HepG2 (cell line): ENCODE results near the gene SYT14. TPM values are rescaled to one million over a fixed set of nuclear protein-coding genes. Genes with fewer than 3 reads are reported as not detected.

Experiments
- ATAC-seq: fragments of 200-7000 bp; cut with Tn5 transposase; 3 replicates; pipeline ENCODE4 v1.9.1; 2020; ENCODE audit warnings: mild to moderate bottlenecking, moderate library complexity
- BruUV-seq: library from RNA; stranded (reverse); fragments of 400-500 nt; replicated peaks from 2 replicates; lab custom pipeline; 2021; lab: Mats Ljungman, UMichigan
- CTCF ChIA-PET: fragments of 300-600 bp; formaldehyde crosslinking; extraction: SDS; loops from one replicate; lab custom pipeline; 2021; ENCODE audit warnings: low total read pairs, inconsistent platforms, low intra/inter-chr PET ratio; lab: Yijun Ruan, JAX
- POLR2A ChIA-PET: fragments of 350-600 bp; sonication (Branson Sonifier 250); formaldehyde crosslinking; loops from one replicate; lab custom pipeline; 2020; ENCODE audit warnings: antibody characterized with exemption, inconsistent platforms; lab: Yijun Ruan, JAX
- DNase-seq: peaks from one replicate; pipeline ENCODE4 v3.0.0-alpha.2; 2015; ENCODE audit warnings: low spot score
- FAIRE-seq: peaks from 3 replicates; lab custom pipeline; 2011; peaks lifted over from hg19 to GRCh38; lab: Jason Lieb, UNC
- H2AFZ ChIP-seq: one replicate; pipeline ENCODE4 v1.6.1; 2011; ENCODE audit warnings: low read length, inconsistent platforms
- H3K27ac ChIP-seq: fragments of 300-600 bp; 3 replicates; pipeline ENCODE4 v1.8.0; 2011; ENCODE audit warnings: mixed run types, mild to moderate bottlenecking, mixed read lengths, low read length, inconsistent platforms; ENCODE audit not compliant: insufficient read depth; ENCODE audit errors: extremely low read length
- H3K27me3 ChIP-seq, 2 experiments: fragments of 200-600 bp in 1 of 2; 2 replicates in 1 of 2; 3 replicates in 1 of 2; pipeline versions ENCODE4 v1.6.0 to v1.8.0; 2011; ENCODE audit warnings: low read length in 2 of 2, mild to moderate bottlenecking in 2 of 2, moderate library complexity in 2 of 2, inconsistent platforms in 1 of 2; ENCODE audit not compliant: insufficient read depth in 2 of 2, control insufficient read depth in 1 of 2
- H3K36me3 ChIP-seq, 2 experiments: fragments of 200-600 bp in 1 of 2; replicated peaks in 1 of 2; 2 replicates in 1 of 2; 3 replicates in 1 of 2; pipeline versions ENCODE4 v1.5.1 to v1.8.0; 2011; ENCODE audit warnings: low read length in 2 of 2, inconsistent platforms in 1 of 2; ENCODE audit not compliant: insufficient read depth in 2 of 2, control insufficient read depth in 1 of 2
- H3K4me1 ChIP-seq: 2 replicates; pipeline ENCODE4 v1.5.1; 2012; ENCODE audit warnings: low read length, inconsistent platforms; ENCODE audit not compliant: insufficient read depth
- H3K4me2 ChIP-seq: 2 replicates; pipeline ENCODE4 v1.6.0; 2011; ENCODE audit warnings: low read depth, low read length, inconsistent platforms
- H3K4me3 ChIP-seq, 3 experiments: fragments of 200-600 bp in 1 of 3; sonication (generic), shearing (Covaris generic) in 1 of 3; replicated peaks in 1 of 3; 2 replicates each; pipeline ENCODE4 v1.5.1; 2011 to 2016; ENCODE audit warnings: low read length in 3 of 3, inconsistent platforms in 2 of 3, low read depth in 2 of 3, mild to moderate bottlenecking in 2 of 3, control low read depth in 1 of 3, mixed read lengths in 1 of 3; ENCODE audit not compliant: insufficient read depth in 1 of 3
- H3K79me2 ChIP-seq: one replicate; pipeline ENCODE4 v1.6.1; 2011; ENCODE audit warnings: low read length, inconsistent platforms; ENCODE audit not compliant: insufficient read depth
- H3K9ac ChIP-seq: 2 replicates; pipeline ENCODE4 v1.6.0; 2011; ENCODE audit warnings: mild to moderate bottlenecking, low read depth, low read length, inconsistent platforms; ENCODE audit not compliant: insufficient read depth
- H3K9me3 ChIP-seq: 2 replicates; pipeline ENCODE4 v1.5.1; 2012; ENCODE audit warnings: mild to moderate bottlenecking, low read length
- H4K20me1 ChIP-seq: 2 replicates; pipeline ENCODE4 v1.6.0; 2011; ENCODE audit warnings: inconsistent platforms, mild to moderate bottlenecking, low read length, moderate library complexity; ENCODE audit not compliant: insufficient read depth
- ARNT ChIP-seq: fragments of 450-650 bp; IDR thresholded peaks from 2 replicates; pipeline ENCODE4 v1.6.1; 2017
- CCAR2 ChIP-seq: fragments of 200-400 bp; formaldehyde crosslinking; optimal IDR thresholded peaks from 2 replicates; pipeline ENCODE3; 2018; ENCODE audit warnings: low read depth, mild to moderate bottlenecking, low read length, moderate library complexity
- CHD2 ChIP-seq: IDR thresholded peaks from 2 replicates; pipeline ENCODE4 v1.6.1; 2011; ENCODE audit warnings: low read depth, low read length, improper control_type of control experiment
- DNMT3B ChIP-seq: conservative IDR thresholded peaks from 2 replicates; pipeline ENCODE4 v1.6.1; 2016; ENCODE audit warnings: missing biosample characterization, control low read depth
- FOXA3 ChIP-seq: IDR thresholded peaks from 2 replicates; pipeline ENCODE4 v1.6.1; 2016; ENCODE audit warnings: missing genetic modification reagents, missing compliant biosample characterization
- FOXM1 ChIP-seq: sonication (generic); formaldehyde crosslinking; IDR thresholded peaks from 2 replicates; pipeline ENCODE4 v1.5.0; 2020; ENCODE audit warnings: missing genetic modification reagents
- JUNB ChIP-seq: sonication (generic); formaldehyde crosslinking; IDR thresholded peaks from 2 replicates; pipeline ENCODE4 v1.8.0; 2022; ENCODE audit warnings: missing genetic modification reagents, mild to moderate bottlenecking, borderline replicate concordance
- KAT7 ChIP-seq: IDR thresholded peaks from 2 replicates; pipeline ENCODE4 v1.6.1; 2018; ENCODE audit warnings: borderline replicate concordance, missing compliant biosample characterization
- KDM2A ChIP-seq: sonication (generic); formaldehyde crosslinking; IDR thresholded peaks from 2 replicates; pipeline ENCODE4 v1.4.0; 2020; ENCODE audit warnings: low read depth, missing genetic modification reagents, borderline replicate concordance
- PLRG1 ChIP-seq: fragments of 450-650 bp; conservative IDR thresholded peaks from 2 replicates; pipeline ENCODE4 v1.6.1; 2016
- POGZ ChIP-seq: sonication (generic); formaldehyde crosslinking; IDR thresholded peaks from 2 replicates; pipeline ENCODE4 v1.4.0; 2020; ENCODE audit warnings: mild to moderate bottlenecking, missing genetic modification reagents
- POLR2A ChIP-seq, 2 experiments: IDR thresholded peaks; 2 replicates each; pipeline ENCODE4 v1.6.1; 2011; ENCODE audit warnings: low read depth in 2 of 2, low read length in 2 of 2, mild to moderate bottlenecking in 1 of 2, moderate library complexity in 1 of 2; ENCODE audit not compliant: insufficient read depth in 1 of 2
- POLR2AphosphoS5 ChIP-seq: IDR thresholded peaks from 2 replicates; pipeline ENCODE4 v1.6.1; 2012; ENCODE audit warnings: low read depth, low read length
- POLR2G ChIP-seq: fragments of 200-400 bp; formaldehyde crosslinking; IDR thresholded peaks from 2 replicates; pipeline ENCODE4 v1.6.1; 2018; ENCODE audit warnings: mild to moderate bottlenecking, low read depth, low read length, moderate library complexity
- TAF15 ChIP-seq: fragments of 200-400 bp; formaldehyde crosslinking; IDR thresholded peaks from one replicate; pipeline ENCODE4 v1.6.1; 2018; ENCODE audit warnings: mild to moderate bottlenecking, low read depth, low read length; ENCODE audit not compliant: poor library complexity, severe bottlenecking
- THYN1 ChIP-seq: sonication (generic); formaldehyde crosslinking; IDR thresholded peaks from 2 replicates; pipeline ENCODE4 v1.8.1; 2023; ENCODE audit warnings: low read depth, mild to moderate bottlenecking, moderate library complexity, missing genetic modification reagents, borderline replicate concordance
- ZKSCAN5 ChIP-seq: sonication (generic); formaldehyde crosslinking; IDR thresholded peaks from 2 replicates; pipeline ENCODE4 v1.5.1; 2020; ENCODE audit warnings: mild to moderate bottlenecking, missing genetic modification reagents
- ZNF143 ChIP-seq: sonication (generic); formaldehyde crosslinking; IDR thresholded peaks from 2 replicates; pipeline ENCODE4 v1.4.0; 2020; ENCODE audit warnings: missing genetic modification reagents
- ZNF446 ChIP-seq: sonication (generic); formaldehyde crosslinking; IDR thresholded peaks from 2 replicates; pipeline ENCODE4 v1.5.0; 2020; ENCODE audit warnings: mild to moderate bottlenecking, missing genetic modification reagents
- ZNF547 ChIP-seq: sonication (generic); formaldehyde crosslinking; IDR thresholded peaks from 2 replicates; pipeline ENCODE4 v1.5.1; 2020; ENCODE audit warnings: mild to moderate bottlenecking, missing genetic modification reagents
- ZNF550 ChIP-seq: sonication (generic); formaldehyde crosslinking; IDR thresholded peaks from 2 replicates; pipeline ENCODE4 v1.4.0; 2020; ENCODE audit warnings: mild to moderate bottlenecking, missing genetic modification reagents, borderline replicate concordance
- ZNF557 ChIP-seq: sonication (generic); formaldehyde crosslinking; IDR thresholded peaks from 2 replicates; pipeline ENCODE4 v1.4.0; 2020; ENCODE audit warnings: missing genetic modification reagents
- whole genome bisulfite sequencing: methylation state at CpG from one replicate; pipeline ENCODE4 v1.1.6; 2017; ENCODE audit warnings: low lambda C conversion rate; 5-methylcytosine and 5-hydroxymethylcytosine counted together
- in situ Hi-C: cut with HindIII; loops from 2 replicates; pipeline ENCODE4 v1.10.0; 2017; ENCODE audit warnings: low pct_unique_long_range_greater_than_20kb; ENCODE audit not compliant: extremely low pct_ligation_motif_present
- intact Hi-C: fragments of 100-400 bp; cut with micrococcal nuclease; formaldehyde crosslinking; loops from one replicate; pipeline ENCODE4 v1.10.0; 2022; ENCODE audit not compliant: unreplicated experiment
- polyA plus RNA-seq, 8 experiments: library from polyadenylated mRNA; depleted of rRNA in 3 of 8; stranded (reverse) in 7 of 8; unstranded in 1 of 8; fragments of >200 nt; fragmentation: Illumina TruSeq in 4 of 8; extraction: Trizol in 4 of 8; gene quantifications; 2 replicates each; pipeline versions ENCODE4 v1.2.1 to v1.2.3, GENCODE V29; 2011 to 2016; ENCODE audit warnings: low read depth in 4 of 8, missing spikeins in 1 of 8, mixed read lengths in 1 of 8; ENCODE audit not compliant: insufficient read depth in 1 of 8
- total RNA-seq, 5 experiments: library from RNA; depleted of rRNA; stranded (reverse); fragments of >200 nt; fragmentation: Illumina TruSeq; extraction: Trizol; gene quantifications; 2 replicates each; pipeline ENCODE4 v1.2.3, GENCODE V29; 2016; ENCODE audit warnings: low read depth in 1 of 5
- TF ChIP-seq, protein P1 (sequence below): sonication (generic); formaldehyde crosslinking; IDR thresholded peaks from 2 replicates; pipeline ENCODE4 v1.5.0; 2020; ENCODE audit warnings: mild to moderate bottlenecking, missing genetic modification reagents

SYT14 gene
- total and polyA plus RNA-seq, 2 of the 13 experiments (the other 11 are each of a cell fraction or from before 2014, with no cell fraction given) = not detected

DNA sequence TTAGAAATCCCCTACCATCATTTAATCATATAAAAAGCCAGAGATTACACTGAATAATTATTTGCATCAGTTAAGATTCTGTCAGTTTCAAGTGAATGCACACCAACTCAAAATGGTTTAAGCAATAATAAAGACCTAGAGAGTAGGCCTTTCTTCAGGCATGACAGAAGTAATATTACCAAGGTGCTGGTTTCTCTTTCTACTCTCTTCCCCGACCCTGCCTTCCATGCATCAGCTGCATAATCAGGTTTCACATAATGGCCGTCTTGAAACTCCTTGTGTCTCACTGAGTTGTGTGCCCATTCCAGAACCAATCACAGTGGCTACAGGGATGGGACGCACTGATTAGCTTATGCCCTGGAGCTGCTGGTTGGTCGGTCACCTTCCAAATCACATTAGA, 191.1 kb downstream of the SYT14 start:
- FAIRE-seq (no peak), ATAC-seq (no peak), DNase-seq (no peak)
- Histone ChIP-seq H3K9ac (no peak overlapping the region), H3K4me3 (no peak overlapping the region), H3K4me2 (no peak overlapping the region), H3K4me1 (no peaks in the 10 kb centered on the region), H2AFZ (no peak overlapping the region), H3K9me3 (no peaks in the 10 kb centered on the region), H3K27ac (no peak overlapping the region), H3K36me3 (no peaks in the 10 kb centered on the region), H3K79me2 (no peaks in the 10 kb centered on the region), H4K20me1 (no peaks in the 10 kb centered on the region)
- ChIA-PET POLR2A (no interaction called here), CTCF (no interaction called here)
- BruUV-seq = no TSS peak
- intact Hi-C loops (no loop called here), in situ Hi-C loops (no loop called here)
- WGBS = 21% methylated on average over 3 of the region's 4 CpGs
- no peak for TF ChIP-seq JUNB (CRISPR knock-in tag)
- TF ChIP-seq CCAR2 = no peak
- no peak for TF ChIP-seq POGZ (CRISPR knock-in tag)
- no peak for TF ChIP-seq ZNF557 (CRISPR knock-in tag)
- TF ChIP-seq KDM2A (CRISPR knock-in tag) = no peak
- no peak for TF ChIP-seq ZNF143 (CRISPR knock-in tag)
- TF ChIP-seq FOXA3 (CRISPR knock-in tag) = no peak
- no peak for TF ChIP-seq POLR2AphosphoS5
- TF ChIP-seq ZKSCAN5 (CRISPR knock-in tag) = no peak
- TF ChIP-seq THYN1 (CRISPR knock-in tag) = no peak
- no peak for TF ChIP-seq ARNT
- TF ChIP-seq, all 625 proteins: peak for 0
- H3K27me3 ChIP-seq = no peaks in the 10 kb centered on the region

DNA sequence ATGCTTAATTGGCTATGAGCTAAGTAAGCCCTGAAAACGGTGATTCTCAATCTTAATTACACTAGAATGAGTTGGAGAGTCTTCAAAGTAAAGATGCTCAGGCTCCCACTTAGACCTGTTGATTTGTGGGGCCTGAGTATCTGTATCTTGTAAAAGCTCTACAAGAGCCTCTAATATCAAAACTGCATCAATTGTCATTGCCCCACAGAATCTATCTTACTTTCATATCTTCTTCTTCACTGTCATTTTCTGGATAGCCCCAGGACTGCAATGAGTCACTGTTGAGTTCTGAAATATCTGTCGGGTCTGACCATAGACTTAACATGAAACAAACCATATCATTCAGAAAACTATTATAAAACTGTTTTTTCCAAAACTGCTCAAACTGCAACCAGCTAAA, 191.7 kb downstream of the SYT14 start:
- ChIA-PET POLR2A (no interaction called here), CTCF (no interaction called here)
- no peaks in the 10 kb centered on the region for H3K9me3 ChIP-seq
- H2AFZ ChIP-seq = no peak overlapping the region
- no peak overlapping the region for H3K4me3 ChIP-seq
- BruUV-seq = no TSS peak
- H3K9ac ChIP-seq = no peak overlapping the region
- in situ Hi-C loops = no loop called here
- ATAC-seq (no peak), FAIRE-seq (no peak), DNase-seq (no peak)
- no peaks in the 10 kb centered on the region for H3K79me2 ChIP-seq
- no peak overlapping the region for H3K4me2 ChIP-seq
- no peaks in the 10 kb centered on the region for H3K27me3 ChIP-seq
- H4K20me1 ChIP-seq = no peaks in the 10 kb centered on the region
- no peaks in the 10 kb centered on the region for H3K36me3 ChIP-seq
- no peak overlapping the region for H3K27ac ChIP-seq
- intact Hi-C loops = loop anchor here (5.0 kb wide), 1 partner anchor 703 kb away; no protein-coding TSS in a partner anchor
- H3K4me1 ChIP-seq = no peaks in the 10 kb centered on the region
- WGBS = 10% methylated on average over 2 of the region's 2 CpGs
- TF ChIP-seq DNMT3B (CRISPR knock-in tag) = no peak
- no peak for TF ChIP-seq ZNF446 (CRISPR knock-in tag)
- TF ChIP-seq POLR2A (IDR thresholded peaks at IDR 0.05; ENCODE audit: insufficient read depth in 1 of 2, low read depth in 2 of 2, low read length in 2 of 2) = no peak
- no peak for TF ChIP-seq CHD2
- TF ChIP-seq POLR2G = no peak
- no peak for TF ChIP-seq ZNF550
- TF ChIP-seq TAF15 = no peak
- TF ChIP-seq, protein P1, sequence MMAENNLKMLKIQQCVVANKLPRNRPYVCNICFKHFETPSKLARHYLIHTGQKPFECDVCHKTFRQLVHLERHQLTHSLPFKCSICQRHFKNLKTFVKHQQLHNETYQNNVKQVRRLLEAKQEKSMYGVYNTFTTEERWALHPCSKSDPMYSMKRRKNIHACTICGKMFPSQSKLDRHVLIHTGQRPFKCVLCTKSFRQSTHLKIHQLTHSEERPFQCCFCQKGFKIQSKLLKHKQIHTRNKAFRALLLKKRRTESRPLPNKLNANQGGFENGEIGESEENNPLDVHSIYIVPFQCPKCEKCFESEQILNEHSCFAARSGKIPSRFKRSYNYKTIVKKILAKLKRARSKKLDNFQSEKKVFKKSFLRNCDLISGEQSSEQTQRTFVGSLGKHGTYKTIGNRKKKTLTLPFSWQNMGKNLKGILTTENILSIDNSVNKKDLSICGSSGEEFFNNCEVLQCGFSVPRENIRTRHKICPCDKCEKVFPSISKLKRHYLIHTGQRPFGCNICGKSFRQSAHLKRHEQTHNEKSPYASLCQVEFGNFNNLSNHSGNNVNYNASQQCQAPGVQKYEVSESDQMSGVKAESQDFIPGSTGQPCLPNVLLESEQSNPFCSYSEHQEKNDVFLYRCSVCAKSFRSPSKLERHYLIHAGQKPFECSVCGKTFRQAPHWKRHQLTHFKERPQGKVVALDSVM (CRISPR knock-in tag) = no peak
- no peak for TF ChIP-seq FOXM1
- no peak for TF ChIP-seq KAT7 (CRISPR knock-in tag)
- no peak for TF ChIP-seq ZNF547 (CRISPR knock-in tag)
- no peak for TF ChIP-seq PLRG1
